GM21737 (cell line): Measurements from ENCODE around the gene TMCC1.
"Not testable (repeated sequence)": the region's sequence is repeated elsewhere in the genome, so short reads cannot be mapped to it uniquely, and the experiment has no call there.

Experiments
- ATAC-seq: cut with Tn5 transposase; IDR thresholded peaks from one replicate; pipeline ENCODE4 v1.9.1; 2021; ENCODE audit warnings: mild to moderate bottlenecking, moderate library complexity; ENCODE audit not compliant: unreplicated experiment

The TMCC1 gene

DNA sequence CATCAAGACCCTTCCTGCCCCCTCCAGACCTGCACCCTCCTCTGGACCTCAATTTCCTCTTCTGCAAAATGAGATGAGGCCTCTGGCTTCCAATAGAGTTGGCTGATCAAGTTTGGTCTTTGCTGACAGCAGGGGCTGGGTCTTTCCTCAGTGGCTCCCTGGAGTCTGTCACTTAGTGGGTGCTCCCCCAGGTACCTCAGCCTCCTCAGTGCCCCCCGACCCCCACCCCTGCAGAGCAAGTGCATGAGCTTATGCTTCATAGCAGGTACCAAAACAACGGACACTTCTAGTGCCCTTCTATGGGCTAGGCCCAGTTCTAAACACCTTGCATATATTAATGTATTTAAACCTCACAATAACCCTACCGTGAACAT, 280.2 kb downstream of the TMCC1 start:
- ATAC-seq = no peak

- ATAC-seq = no peak
These were observed 280.8 kb downstream of the TMCC1 start for GRCh38 chr3:129612534-129613366.

DNA sequence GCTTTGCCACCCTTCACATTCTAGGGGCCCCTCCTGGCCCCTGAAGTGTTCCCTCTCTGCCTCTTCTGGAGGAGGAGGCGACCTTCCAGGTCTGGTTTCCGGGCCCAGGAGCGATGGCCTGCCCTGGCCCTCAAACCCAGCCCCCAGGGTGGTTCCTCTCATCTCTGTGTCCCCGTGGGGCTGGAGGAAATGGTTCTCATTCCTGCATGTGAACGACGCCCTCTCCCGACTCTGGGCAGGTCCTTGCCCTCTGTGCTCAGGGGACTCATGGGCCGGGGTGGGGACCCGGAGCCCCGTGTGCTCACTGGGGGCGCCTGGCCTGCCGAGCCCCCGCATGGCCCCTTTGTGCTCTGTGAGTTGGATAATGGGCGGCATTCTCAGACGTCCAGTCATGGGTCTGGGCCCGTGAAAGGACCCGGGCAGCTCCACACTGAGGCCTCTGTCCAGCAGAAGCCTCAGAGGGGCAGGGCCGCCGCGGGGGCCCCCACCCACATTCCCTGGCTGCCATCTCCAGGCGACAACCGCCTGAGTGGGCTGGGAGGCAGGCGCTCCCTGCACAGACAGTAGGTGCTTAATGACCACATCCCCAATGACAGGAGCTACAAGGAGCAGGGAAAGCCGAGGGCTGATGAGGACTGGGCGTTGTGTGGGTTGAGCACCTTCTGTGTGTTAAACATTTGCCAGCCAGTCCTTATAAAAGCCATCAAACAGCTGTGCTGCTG, 281.5 kb downstream of the TMCC1 start:
- ATAC-seq = no peak

GRCh38 chr3:129611446-129611800, 282.1 kb downstream of the TMCC1 start:
- no peak for ATAC-seq

- ATAC-seq = not testable (repeated sequence)
These were observed 282.6 kb downstream of the TMCC1 start for GRCh38 chr3:129610794-129611445.

GRCh38 chr3:129610276-129610675, 283.2 kb downstream of the TMCC1 start:
- ATAC-seq = no peak

DNA sequence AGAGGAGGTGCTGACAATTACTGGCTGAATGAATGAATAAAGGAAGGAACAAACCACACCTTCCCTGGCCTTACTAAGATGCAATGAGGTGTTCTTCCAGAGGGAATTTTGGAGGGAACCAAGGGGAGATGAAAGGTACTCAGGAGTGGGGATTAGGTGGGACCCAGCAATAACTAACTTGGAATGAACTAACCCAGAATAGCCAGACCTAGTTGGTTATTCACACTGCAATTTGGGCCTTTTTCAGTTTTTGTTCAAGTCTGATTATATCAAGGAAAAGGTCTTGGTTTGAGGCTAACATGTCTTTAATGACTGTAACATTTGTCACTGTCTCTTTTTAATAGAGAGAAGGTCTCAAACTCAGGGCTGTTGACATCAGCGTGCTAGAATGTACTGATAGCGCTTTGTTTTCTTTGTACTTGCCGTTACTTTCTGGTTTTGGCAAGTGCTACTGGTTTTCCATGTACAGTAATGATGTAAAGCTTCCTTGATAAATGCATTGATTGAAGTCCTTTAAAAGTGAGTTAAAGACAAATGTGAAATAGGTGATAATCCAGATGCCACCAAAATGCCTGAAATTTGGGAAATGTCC, 283.8 kb downstream of the TMCC1 start:
- ATAC-seq = no peak

GRCh38 chr3:129608936-129609590, 284.4 kb downstream of the TMCC1 start:
- no peak for ATAC-seq

DNA sequence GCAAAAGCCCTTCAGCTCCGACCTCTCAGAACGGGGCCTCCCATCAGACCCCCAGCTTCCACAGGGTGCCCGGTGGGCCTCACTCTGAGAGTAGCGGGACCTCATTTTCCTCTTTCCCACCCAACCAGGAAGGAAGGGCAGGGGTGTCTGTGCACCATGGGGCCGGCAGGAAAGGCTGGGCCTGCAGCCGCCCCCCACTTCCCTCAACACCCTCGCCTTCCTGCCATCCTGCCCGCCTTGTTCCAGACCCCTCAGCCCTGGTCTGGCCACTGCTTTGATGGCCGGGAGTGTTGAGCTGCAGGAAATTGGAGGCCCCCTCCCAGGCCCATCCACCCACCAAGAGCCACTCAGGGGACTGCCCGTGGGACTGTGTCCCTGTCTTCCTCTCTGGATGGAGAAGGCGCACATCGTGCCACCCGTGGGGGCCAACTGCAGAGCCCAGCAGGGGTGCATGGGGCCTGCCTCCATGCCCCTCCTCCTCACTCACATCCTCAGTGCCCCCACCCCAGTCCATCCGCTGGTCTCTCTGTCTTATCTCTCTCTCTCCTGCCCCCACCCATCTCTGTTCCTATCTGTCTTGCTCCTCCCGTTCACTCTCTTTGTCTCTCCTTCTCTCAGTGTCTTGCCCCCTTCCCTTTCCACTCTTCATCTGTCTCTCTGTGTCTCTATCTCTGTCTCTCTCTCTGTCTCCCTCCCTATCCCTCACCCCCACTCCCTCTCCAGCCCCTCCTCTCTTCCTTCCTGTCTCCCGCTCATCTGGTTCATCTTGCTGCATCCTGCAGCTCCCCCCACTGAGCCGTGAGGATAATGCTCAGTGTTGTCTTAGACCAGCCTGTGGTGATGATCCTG, 285.2 kb downstream of the TMCC1 start:
- no peak for ATAC-seq

DNA sequence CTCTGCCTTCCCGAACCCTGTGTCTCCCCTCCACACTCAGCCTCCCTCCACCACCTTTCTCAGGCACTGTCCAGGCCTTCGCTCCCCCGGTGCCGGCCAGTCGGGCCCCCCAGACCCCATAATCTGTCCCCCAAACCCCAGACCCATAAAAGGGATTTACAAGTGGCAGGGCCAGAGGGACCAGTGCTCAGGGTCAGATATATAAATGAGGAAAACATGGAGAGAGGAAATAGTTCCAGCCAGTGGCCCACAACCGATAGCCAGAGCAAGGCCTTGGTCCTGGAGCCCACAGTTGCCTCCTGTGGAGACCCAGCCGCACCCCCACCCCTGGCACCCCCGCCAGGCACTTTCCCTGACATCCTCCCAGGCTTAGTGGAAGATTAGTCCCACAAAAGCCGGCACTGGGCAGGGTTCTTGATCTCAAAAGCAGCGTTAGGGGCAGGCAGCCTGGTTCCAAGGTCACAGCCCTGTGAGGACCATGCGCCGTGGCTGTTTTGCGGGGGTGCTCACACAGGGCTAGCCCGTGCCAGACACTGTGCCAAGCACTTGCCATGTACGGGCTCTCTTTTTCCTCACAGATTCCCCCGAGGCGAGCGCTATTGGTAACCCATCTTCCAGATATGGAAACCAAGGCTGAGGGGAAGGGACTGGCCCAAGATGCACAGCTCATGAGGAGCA, 286.0 kb downstream of the TMCC1 start:
- no peak for ATAC-seq

DNA sequence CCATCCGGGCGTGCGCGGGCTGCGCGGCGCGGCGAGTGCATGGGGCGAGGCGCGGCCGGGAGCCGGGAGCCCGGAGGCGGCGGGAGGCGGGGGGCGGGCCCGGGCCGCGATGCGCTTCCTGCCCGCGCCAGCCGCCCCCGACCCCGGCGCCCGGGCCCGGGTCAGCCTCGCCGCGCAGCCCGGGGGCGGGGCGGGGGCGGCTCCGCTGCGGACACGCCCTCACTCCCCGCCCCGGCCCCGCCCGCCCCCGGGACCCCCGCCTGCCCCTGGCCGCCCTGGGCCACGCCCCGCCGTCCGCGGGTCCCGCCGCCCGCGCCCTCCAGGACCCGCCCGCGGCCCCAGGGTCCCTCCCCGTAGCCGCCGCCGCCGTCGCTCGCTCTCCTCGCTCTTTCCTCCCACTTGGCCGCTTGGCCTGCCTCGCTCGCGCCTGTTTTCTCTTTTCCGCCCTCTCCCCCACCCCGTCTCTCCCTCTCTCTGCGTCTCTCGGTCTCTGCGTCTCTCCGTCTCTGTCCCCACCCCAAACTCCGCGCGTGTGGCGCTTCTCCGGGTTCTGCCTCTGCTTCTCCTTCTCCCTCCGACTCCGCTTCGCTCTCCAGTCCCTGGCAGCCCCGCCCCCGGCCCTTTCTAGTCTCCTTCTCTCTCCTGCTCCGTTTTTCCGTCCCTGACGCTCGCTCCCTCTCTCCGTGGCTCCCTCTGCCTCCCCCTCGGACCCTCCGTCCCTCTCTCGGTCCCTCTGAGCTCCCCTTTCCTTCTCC, 286.7 kb downstream of the TMCC1 start, which contains the start of gene PLXND1:
PLXND1 (minus strand) TSS at position 41 of the 755 bp plus-strand sequence; CDS start at position 4, 37 bp downstream.
- no peak for ATAC-seq

- no peak for ATAC-seq
These were observed 287.4 kb downstream of the TMCC1 start for GRCh38 chr3:129605922-129606635.

GRCh38 chr3:129605203-129605921, 288.1 kb downstream of the TMCC1 start:
- ATAC-seq = no peak

- ATAC-seq = no peak
These were observed 288.7 kb downstream of the TMCC1 start for GRCh38 chr3:129604767-129605166.

DNA sequence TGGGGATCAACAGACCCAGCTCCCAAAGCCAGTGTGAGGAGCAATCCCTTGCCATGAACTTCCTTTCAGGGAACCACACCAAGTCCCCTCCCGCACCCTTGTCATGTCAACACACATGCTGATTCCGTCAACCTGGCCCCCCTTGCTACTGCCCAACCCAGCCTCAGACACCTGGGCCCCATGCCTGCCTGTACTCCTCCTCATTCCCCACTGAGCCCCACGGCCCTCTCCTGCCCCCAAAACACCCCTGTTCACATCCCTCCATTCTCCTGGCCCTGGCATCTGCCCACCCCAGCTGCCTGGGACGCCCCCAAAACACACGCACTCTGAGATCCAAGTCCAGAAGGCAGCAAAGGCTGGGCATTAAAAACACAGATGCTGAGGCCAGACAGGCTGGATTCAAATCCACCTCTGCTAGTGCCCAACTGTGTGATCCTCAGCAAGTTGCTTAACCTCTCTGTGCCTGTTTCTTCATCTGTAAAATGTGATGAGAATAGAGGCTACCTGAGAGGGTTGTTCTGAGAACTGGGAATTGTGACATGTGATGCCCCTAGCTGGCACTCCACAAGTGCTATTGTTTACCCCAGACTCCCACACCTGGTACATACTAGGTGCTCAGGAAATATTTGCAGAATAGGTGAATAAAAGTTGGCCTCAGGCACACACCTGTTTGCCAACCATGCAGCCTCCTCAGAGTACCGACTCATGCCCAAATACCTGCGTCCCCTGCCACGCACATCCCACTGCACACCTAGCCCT, 289.3 kb downstream of the TMCC1 start:
- no peak for ATAC-seq

GRCh38 chr3:129603561-129603942, 290.0 kb downstream of the TMCC1 start:
- no peak for ATAC-seq
